Hematopoietic multipotent progenitor cell (in vitro differentiated cells): ENCODE data around the gene SMPDL3A. TPM values are rescaled to one million over a fixed set of nuclear protein-coding genes. Genes with fewer than 3 reads are reported as not detected.

Experiments used
- DNase-seq, 3 donors: peaks; one replicate each; pipeline ENCODE4 v3.0.0-alpha.2; 2011 to 2015; ENCODE audit warnings: low read depth in 2 of 3, low spot score in 2 of 3
- total RNA-seq: library from RNA; depleted of rRNA; stranded (reverse); fragments of >200 nt; gene quantifications from one replicate; pipeline ENCODE4 v1.2.3, GENCODE V29; 2012

Gene SMPDL3A
- total RNA-seq, 1 donor, result 0.27 TPM

GRCh38 chr6:122800906-122801305, 11.8 kb downstream of the SMPDL3A start:
- no peak for DNase-seq

- DNase-seq, result no peak
Observed at GRCh38 chr6:122801397-122801796, 12.3 kb downstream of the SMPDL3A start.

- no peak for DNase-seq
Observed at GRCh38 chr6:122803171-122803661, 14.2 kb downstream of the SMPDL3A start.

- DNase-seq, result no peak
Observed at GRCh38 chr6:122804962-122805485, 16.0 kb downstream of the SMPDL3A start.

GRCh38 chr6:122806291-122806690, 17.2 kb downstream of the SMPDL3A start:
- DNase-seq, result no peak

- no peak for DNase-seq
Observed at GRCh38 chr6:122808121-122808885, 19.2 kb downstream of the SMPDL3A start.

- no peak for DNase-seq
Observed at GRCh38 chr6:122809001-122809400, 19.9 kb downstream of the SMPDL3A start.

- DNase-seq, result no peak
Observed at GRCh38 chr6:122809691-122810090, 20.6 kb downstream of the SMPDL3A start.

- DNase-seq, result no peak
Observed at GRCh38 chr6:122810189-122810588, 21.1 kb downstream of the SMPDL3A start.

- DNase-seq, result no peak
Observed at GRCh38 chr6:122817358-122817757, 28.3 kb downstream of the SMPDL3A start.

- no peak for DNase-seq
Observed at GRCh38 chr6:122817766-122818165, 28.7 kb downstream of the SMPDL3A start.

- DNase-seq, result no peak
Observed at GRCh38 chr6:122818866-122819265, 29.8 kb downstream of the SMPDL3A start.

- DNase-seq, result no peak
Observed at GRCh38 chr6:122821095-122821494, 32.0 kb downstream of the SMPDL3A start.

- DNase-seq, result no peak
Observed at GRCh38 chr6:122825163-122825562, 36.1 kb downstream of the SMPDL3A start.

- DNase-seq, result no peak
Observed at GRCh38 chr6:122829456-122829855, 40.4 kb downstream of the SMPDL3A start.

- no peak for DNase-seq
Observed at GRCh38 chr6:122831511-122831910, 42.5 kb downstream of the SMPDL3A start.

- no peak for DNase-seq
Observed at GRCh38 chr6:122832459-122832858, 43.4 kb downstream of the SMPDL3A start.

GRCh38 chr6:122833021-122833491, 44.0 kb downstream of the SMPDL3A start:
- no peak for DNase-seq

- DNase-seq, result peak in 1 of 3 donors; percentile 35
Observed at GRCh38 chr6:122838060-122838780, 49.2 kb downstream of the SMPDL3A start.

- peak; percentile 4 to 79 (median 43) for DNase-seq
Observed at GRCh38 chr6:122839472-122839871, 50.4 kb downstream of the SMPDL3A start.

GRCh38 chr6:122839906-122840305, 50.8 kb downstream of the SMPDL3A start:
- no peak for DNase-seq

GRCh38 chr6:122845464-122845863, 56.4 kb downstream of the SMPDL3A start:
- DNase-seq, result no peak
